Measurements from ENCODE around the gene ELK3.

- TF ChIP-seq ZNF124 (CRISPR knock-in tag; IDR thresholded peaks at IDR 0.05), result no peak
- TF ChIP-seq PHB2 (IDR thresholded peaks at IDR 0.05; ENCODE audit: partially characterized antibody), result no peak
- no peak for TF ChIP-seq CTCF (CRISPR knock-in tag; IDR thresholded peaks at IDR 0.05)
- no peak for TF ChIP-seq ZNF143 (CRISPR knock-in tag; IDR thresholded peaks at IDR 0.05)
- TF ChIP-seq BRD4 (CRISPR knock-in tag; IDR thresholded peaks at IDR 0.05), result no peak
- TF ChIP-seq PRPF4 (IDR thresholded peaks at IDR 0.05; ENCODE audit: low read depth, low read length, poor library complexity, severe bottlenecking), result no peak
- TF ChIP-seq USF2 (IDR thresholded peaks at IDR 0.05; ENCODE audit: low read depth, low read length), result no peak
- no peak for TF ChIP-seq USF2 (CRISPR knock-in tag; IDR thresholded peaks at IDR 0.05; ENCODE audit: borderline replicate concordance)
- no peak for TF ChIP-seq IKZF1 (IDR thresholded peaks at IDR 0.05)
- TF ChIP-seq ZNF121 (CRISPR knock-in tag; IDR thresholded peaks at IDR 0.05), result no peak
- TF ChIP-seq MYC (CRISPR knock-in tag; IDR thresholded peaks at IDR 0.05; ENCODE audit: borderline replicate concordance), result no peak
- TF ChIP-seq EZH2 (conservative IDR thresholded peaks at IDR 0.05; ENCODE audit: low read depth, low read length), result no peak
- no peak for TF ChIP-seq JUNB (CRISPR knock-in tag; IDR thresholded peaks at IDR 0.05; ENCODE audit: borderline replicate concordance)
Measured at GRCh38 chr12:96205908-96206307, 11.7 kb downstream of the ELK3 start.

Measured in HepG2 (cell line).